Nephron (organoid): ENCODE measurements around the gene RSPH1.

Experiments used
- H3K27ac Mint-ChIP-seq, 3 experiments: 2 replicates each; pipeline ENCODE4 v1.8.0; 2020; ENCODE audit warnings: mixed read lengths in 3 of 3, mild to moderate bottlenecking in 2 of 3, moderate library complexity in 1 of 3
- H3K27me3 Mint-ChIP-seq: 2 replicates; pipeline ENCODE4 v1.8.0; 2021; ENCODE audit warnings: low read depth, mild to moderate bottlenecking, moderate library complexity, mixed read lengths
- H3K36me3 Mint-ChIP-seq: 2 replicates; pipeline ENCODE4 v1.8.0; 2020; ENCODE audit warnings: low read depth, mixed read lengths
- H3K4me1 Mint-ChIP-seq: 2 replicates; pipeline ENCODE4 v1.8.0; 2020; ENCODE audit warnings: mixed read lengths
- H3K4me3 Mint-ChIP-seq, 3 experiments: 2 replicates each; pipeline ENCODE4 v1.8.0; 2020; ENCODE audit warnings: mild to moderate bottlenecking in 3 of 3, mixed read lengths in 3 of 3, moderate library complexity in 2 of 3
- H3K9me3 Mint-ChIP-seq: 2 replicates; pipeline ENCODE4 v1.8.0; 2020; ENCODE audit warnings: mixed read lengths
- TF ChIP-seq, protein P1 (sequence below), 3 experiments: fragments of 200-600 bp; sonication (generic); IDR thresholded peaks; one replicate each; pipeline ENCODE4 v1.5.0; 2021; ENCODE audit warnings: antibody characterized with exemption in 3 of 3; ENCODE audit not compliant: unreplicated experiment in 3 of 3

Gene RSPH1

DNA sequence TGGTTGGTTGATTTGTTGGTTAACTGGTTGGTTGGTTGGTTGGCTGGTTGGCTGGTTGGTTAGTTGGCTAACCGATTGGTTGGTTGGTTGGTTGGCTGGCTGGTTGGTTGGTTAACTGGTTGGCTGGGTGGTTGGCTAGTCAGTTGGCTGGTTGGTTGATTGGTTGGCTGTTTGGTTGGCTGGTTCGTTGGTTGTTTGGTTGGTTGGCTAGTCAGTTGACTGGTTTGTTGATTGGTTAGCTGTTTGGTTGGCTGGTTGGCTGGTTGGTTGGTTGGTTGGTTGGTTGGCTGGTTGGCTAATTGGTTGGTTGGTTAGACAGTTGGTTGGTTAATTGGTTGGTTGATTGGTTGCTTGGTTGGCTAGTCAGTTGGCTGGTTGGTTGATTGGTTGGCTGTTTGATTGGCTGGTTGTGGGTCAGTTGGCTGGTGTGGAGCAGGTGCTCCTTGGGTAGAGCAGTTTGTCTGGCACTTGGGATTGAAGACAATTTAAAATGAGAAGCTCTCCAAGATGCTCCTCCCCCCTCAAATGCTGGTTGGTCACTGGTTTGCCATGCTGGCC is 6.9 kb downstream of the RSPH1 start:
- no peak overlapping the region for H3K27ac Mint-ChIP-seq
- no peak overlapping the region for H3K4me3 Mint-ChIP-seq
- peaks cover 4% of the 10 kb centered on the region for H3K4me1 Mint-ChIP-seq
- H3K36me3 Mint-ChIP-seq, result no peaks in the 10 kb centered on the region
- TF ChIP-seq, protein P1, sequence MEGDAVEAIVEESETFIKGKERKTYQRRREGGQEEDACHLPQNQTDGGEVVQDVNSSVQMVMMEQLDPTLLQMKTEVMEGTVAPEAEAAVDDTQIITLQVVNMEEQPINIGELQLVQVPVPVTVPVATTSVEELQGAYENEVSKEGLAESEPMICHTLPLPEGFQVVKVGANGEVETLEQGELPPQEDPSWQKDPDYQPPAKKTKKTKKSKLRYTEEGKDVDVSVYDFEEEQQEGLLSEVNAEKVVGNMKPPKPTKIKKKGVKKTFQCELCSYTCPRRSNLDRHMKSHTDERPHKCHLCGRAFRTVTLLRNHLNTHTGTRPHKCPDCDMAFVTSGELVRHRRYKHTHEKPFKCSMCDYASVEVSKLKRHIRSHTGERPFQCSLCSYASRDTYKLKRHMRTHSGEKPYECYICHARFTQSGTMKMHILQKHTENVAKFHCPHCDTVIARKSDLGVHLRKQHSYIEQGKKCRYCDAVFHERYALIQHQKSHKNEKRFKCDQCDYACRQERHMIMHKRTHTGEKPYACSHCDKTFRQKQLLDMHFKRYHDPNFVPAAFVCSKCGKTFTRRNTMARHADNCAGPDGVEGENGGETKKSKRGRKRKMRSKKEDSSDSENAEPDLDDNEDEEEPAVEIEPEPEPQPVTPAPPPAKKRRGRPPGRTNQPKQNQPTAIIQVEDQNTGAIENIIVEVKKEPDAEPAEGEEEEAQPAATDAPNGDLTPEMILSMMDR (IDR thresholded peaks at IDR 0.05; ENCODE audit: unreplicated experiment in 3 of 3), result no peak
- no peaks in the 10 kb centered on the region for H3K9me3 Mint-ChIP-seq
- H3K27me3 Mint-ChIP-seq, result peaks cover 31% of the 10 kb centered on the region

DNA sequence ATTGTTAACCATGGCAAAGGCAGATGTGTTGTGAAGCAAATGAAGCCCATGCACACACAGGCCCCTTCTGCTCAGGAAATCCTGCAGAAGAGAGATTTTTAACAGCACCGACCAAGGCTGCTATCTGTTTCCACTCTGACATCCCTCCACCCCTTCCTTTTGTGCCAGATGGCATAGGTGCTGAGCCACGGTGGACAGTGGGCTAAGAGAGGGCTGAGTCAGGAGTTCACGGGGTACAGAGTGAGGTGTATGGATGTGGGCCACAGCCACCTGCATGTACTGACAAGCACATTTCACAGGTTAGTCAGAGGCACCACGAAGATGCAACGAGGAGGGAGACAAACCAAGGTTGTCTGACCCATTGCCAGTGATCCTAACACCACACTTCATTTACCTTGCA is 9.5 kb downstream of the RSPH1 start:
- TF ChIP-seq, protein P1 (IDR thresholded peaks at IDR 0.05; ENCODE audit: unreplicated experiment in 3 of 3), result no peak
- peaks cover 22% of the 10 kb centered on the region for H3K27me3 Mint-ChIP-seq
- H3K36me3 Mint-ChIP-seq, result no peaks in the 10 kb centered on the region
- H3K27ac Mint-ChIP-seq, result no peak overlapping the region
- H3K9me3 Mint-ChIP-seq, result no peaks in the 10 kb centered on the region
- no peaks in the 10 kb centered on the region for H3K4me1 Mint-ChIP-seq
- H3K4me3 Mint-ChIP-seq, result no peak overlapping the region

DNA sequence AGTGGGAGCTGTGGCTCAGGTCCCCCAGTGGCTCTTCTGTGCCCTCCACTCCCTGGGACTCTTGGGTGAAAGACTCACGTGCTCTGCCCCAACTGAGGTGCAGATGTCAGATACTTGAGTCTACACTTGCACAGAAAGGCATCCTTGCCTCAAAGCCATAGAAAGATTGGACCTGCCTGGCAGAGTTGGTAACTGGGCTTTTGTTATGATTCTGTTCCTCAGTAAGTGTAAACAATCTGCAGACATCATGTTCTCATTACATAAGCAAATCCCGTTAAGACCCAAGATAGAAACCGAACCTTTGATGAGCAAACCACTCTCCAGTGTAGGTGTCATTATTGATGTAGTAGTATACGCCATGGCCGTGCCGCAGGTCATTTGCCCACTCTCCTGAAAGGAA is 10.0 kb downstream of the RSPH1 start:
- TF ChIP-seq, protein P1 (IDR thresholded peaks at IDR 0.05; ENCODE audit: unreplicated experiment in 3 of 3), result no peak
- Mint-ChIP-seq H3K4me1 (no peaks in the 10 kb centered on the region), H3K27me3 (peaks cover 23% of the 10 kb centered on the region), H3K4me3 (no peak overlapping the region), H3K36me3 (no peaks in the 10 kb centered on the region), H3K9me3 (no peaks in the 10 kb centered on the region), H3K27ac (no peak overlapping the region)

DNA sequence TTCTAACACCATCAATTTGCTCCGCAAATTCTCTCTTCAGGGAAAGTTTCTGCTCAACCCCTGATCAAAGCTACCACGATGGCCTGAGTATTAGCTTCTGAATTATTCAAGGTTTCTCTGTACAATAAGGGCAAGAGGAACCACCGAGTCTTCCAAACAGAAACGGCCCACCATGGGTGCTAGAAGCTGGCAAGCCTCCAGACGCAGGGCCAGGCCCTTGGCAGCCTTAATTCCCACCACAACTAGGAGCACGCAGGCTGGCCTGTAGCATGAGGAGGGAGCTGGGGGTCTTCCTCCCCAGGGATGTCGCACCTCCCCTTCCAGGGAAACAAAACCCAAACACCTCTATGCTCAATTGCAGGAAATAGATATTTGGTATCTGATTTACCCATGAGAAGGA is 11.1 kb downstream of the RSPH1 start:
- TF ChIP-seq, protein P1 (IDR thresholded peaks at IDR 0.05; ENCODE audit: unreplicated experiment in 3 of 3), result no peak
- no peak overlapping the region for H3K4me3 Mint-ChIP-seq
- H3K4me1 Mint-ChIP-seq, result no peaks in the 10 kb centered on the region
- peaks cover 30% of the 10 kb centered on the region for H3K27me3 Mint-ChIP-seq
- H3K36me3 Mint-ChIP-seq, result no peaks in the 10 kb centered on the region
- H3K27ac Mint-ChIP-seq, result no peak overlapping the region
- H3K9me3 Mint-ChIP-seq, result no peaks in the 10 kb centered on the region

DNA sequence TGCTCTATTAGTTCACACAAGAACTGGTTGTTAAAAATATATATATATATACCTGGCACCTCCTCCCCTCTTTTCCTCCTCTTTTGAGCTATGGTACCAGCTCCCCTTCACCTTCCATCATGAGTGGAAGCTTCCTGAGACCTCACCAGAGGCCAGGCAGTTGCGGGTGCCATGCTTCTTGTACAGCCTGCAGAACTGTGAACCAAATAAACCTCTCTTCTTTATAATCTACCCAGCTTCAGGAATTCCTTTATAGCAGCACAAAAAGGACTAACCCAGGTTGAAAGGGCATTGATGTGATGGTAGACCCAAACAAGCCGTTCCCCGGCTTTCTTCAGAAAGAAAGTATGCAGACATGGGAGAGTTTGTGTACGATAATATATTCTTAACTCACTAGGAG is 14.9 kb downstream of the RSPH1 start:
- peaks cover 18% of the 10 kb centered on the region for H3K27me3 Mint-ChIP-seq
- H3K27ac Mint-ChIP-seq, result no peak overlapping the region
- H3K4me1 Mint-ChIP-seq, result peaks cover 5% of the 10 kb centered on the region
- no peaks in the 10 kb centered on the region for H3K36me3 Mint-ChIP-seq
- no peak overlapping the region for H3K4me3 Mint-ChIP-seq
- no peaks in the 10 kb centered on the region for H3K9me3 Mint-ChIP-seq
- TF ChIP-seq, protein P1 (IDR thresholded peaks at IDR 0.05; ENCODE audit: unreplicated experiment in 3 of 3), result no peak

DNA sequence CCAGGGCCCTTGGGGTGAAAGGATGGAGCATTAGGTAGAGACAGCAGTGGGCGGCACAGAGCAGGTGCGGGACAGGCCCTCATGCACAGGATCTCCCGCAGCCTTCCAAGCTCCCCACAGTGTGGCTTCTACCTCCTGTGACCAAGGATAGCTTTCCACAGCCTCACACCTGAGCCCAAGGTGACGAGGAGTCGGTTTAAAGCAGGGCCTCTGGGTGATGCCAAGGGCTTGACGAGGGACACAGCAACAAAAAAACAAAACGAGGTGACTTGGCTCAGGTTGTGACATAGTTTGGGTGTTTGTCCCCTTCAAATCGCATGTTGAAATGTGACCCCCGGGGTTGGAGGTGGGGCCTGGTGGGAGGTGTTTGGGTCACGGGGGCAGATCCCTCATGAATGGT is 15.3 kb downstream of the RSPH1 start:
- Mint-ChIP-seq H3K27ac (no peak overlapping the region), H3K27me3 (peaks cover 17% of the 10 kb centered on the region), H3K4me3 (no peak overlapping the region), H3K4me1 (peaks cover 5% of the 10 kb centered on the region), H3K36me3 (no peaks in the 10 kb centered on the region), H3K9me3 (no peaks in the 10 kb centered on the region)
- TF ChIP-seq, protein P1 (IDR thresholded peaks at IDR 0.05; ENCODE audit: unreplicated experiment in 3 of 3), result no peak
